WTC11 (cell line): ENCODE data around the gene UCKL1. TPM values are rescaled to one million over a fixed set of nuclear protein-coding genes. Genes with fewer than 3 reads are reported as not detected.

Experiments
- ATAC-seq: fragments of 200-7000 bp; cut with Tn5 transposase; 2 replicates; pipeline ENCODE4 v1.10.0; 2021; ENCODE audit warnings: mild to moderate bottlenecking, moderate library complexity
- CTCF ChIA-PET: fragments of 300-600 bp; sonication (Branson Sonifier 250); formaldehyde crosslinking; loops from one replicate; lab custom pipeline; 2021; ENCODE audit warnings: antibody characterized with exemption; lab: Charles Lee
- POLR2A ChIA-PET: fragments of 350-600 bp; sonication (Branson Sonifier 250); formaldehyde crosslinking; loops from one replicate; lab custom pipeline; 2021; ENCODE audit warnings: antibody characterized with exemption; lab: Charles Lee
- DNase-seq: peaks from one replicate; pipeline ENCODE4 v3.0.0; 2021; ENCODE audit warnings: low spot score
- H3K27ac Mint-ChIP-seq: 2 replicates; pipeline ENCODE4 v1.8.0; 2021; ENCODE audit warnings: mixed read lengths
- H3K27me3 Mint-ChIP-seq: 2 replicates; pipeline ENCODE4 v1.8.0; 2021; ENCODE audit warnings: low read depth, mild to moderate bottlenecking, moderate library complexity, mixed read lengths
- H3K36me3 Mint-ChIP-seq: 2 replicates; pipeline ENCODE4 v1.8.0; 2021; ENCODE audit warnings: mixed read lengths
- H3K4me1 Mint-ChIP-seq: 2 replicates; pipeline ENCODE4 v1.8.0; 2022; ENCODE audit warnings: mixed read lengths
- H3K4me3 Mint-ChIP-seq: 2 replicates; pipeline ENCODE4 v1.8.0; 2021; ENCODE audit warnings: mild to moderate bottlenecking, moderate library complexity, mixed read lengths
- H3K9me3 Mint-ChIP-seq: 2 replicates; pipeline ENCODE4 v1.8.0; 2021; ENCODE audit warnings: mixed read lengths
- AFF4 ChIP-seq: sonication (generic); formaldehyde crosslinking; IDR thresholded peaks from 2 replicates; pipeline ENCODE4 v1.8.1; 2023; ENCODE audit warnings: mild to moderate bottlenecking, missing genetic modification reagents, borderline replicate concordance
- ARID4B ChIP-seq: sonication (generic); formaldehyde crosslinking; IDR thresholded peaks from 2 replicates; pipeline ENCODE4 v1.8.0; 2023; ENCODE audit warnings: missing genetic modification reagents, mild to moderate bottlenecking, borderline replicate concordance
- CREM ChIP-seq: sonication (generic); formaldehyde crosslinking; IDR thresholded peaks from 2 replicates; pipeline ENCODE4 v1.8.1; 2022; ENCODE audit warnings: mild to moderate bottlenecking, missing genetic modification reagents, moderate library complexity
- GABPB1 ChIP-seq: sonication (generic); formaldehyde crosslinking; IDR thresholded peaks from 2 replicates; pipeline ENCODE4 v1.8.1; 2023; ENCODE audit warnings: mild to moderate bottlenecking, missing genetic modification reagents
- KAT7 ChIP-seq: sonication (generic); formaldehyde crosslinking; IDR thresholded peaks from 2 replicates; pipeline ENCODE4 v1.8.1; 2023; ENCODE audit warnings: missing genetic modification reagents, mild to moderate bottlenecking, borderline replicate concordance
- NFE2L1 ChIP-seq: sonication (generic); formaldehyde crosslinking; IDR thresholded peaks from 2 replicates; pipeline ENCODE4 v1.8.1; 2023; ENCODE audit warnings: missing genetic modification reagents
- NR1H2 ChIP-seq: sonication (generic); formaldehyde crosslinking; IDR thresholded peaks from 2 replicates; pipeline ENCODE4 v1.9.0; 2021; ENCODE audit warnings: mild to moderate bottlenecking, moderate library complexity, missing genetic modification reagents
- PRDM15 ChIP-seq: sonication (generic); formaldehyde crosslinking; IDR thresholded peaks from 2 replicates; pipeline ENCODE4 v1.8.0; 2022; ENCODE audit warnings: missing genetic modification reagents
- SMAD3 ChIP-seq: sonication (generic); formaldehyde crosslinking; IDR thresholded peaks from 2 replicates; pipeline ENCODE4 v1.8.0; 2022; ENCODE audit warnings: missing genetic modification reagents, mild to moderate bottlenecking, borderline replicate concordance
- ZBTB21 ChIP-seq: sonication (generic); formaldehyde crosslinking; IDR thresholded peaks from 2 replicates; pipeline ENCODE4 v1.8.1; 2023; ENCODE audit warnings: mild to moderate bottlenecking, missing genetic modification reagents, borderline replicate concordance
- ZNF121 ChIP-seq: sonication (generic); formaldehyde crosslinking; IDR thresholded peaks from 2 replicates; pipeline ENCODE4 v1.8.0; 2023; ENCODE audit warnings: missing genetic modification reagents
- ZNF232 ChIP-seq: sonication (generic); formaldehyde crosslinking; IDR thresholded peaks from 2 replicates; pipeline ENCODE4 v1.8.0; 2022; ENCODE audit warnings: mild to moderate bottlenecking, missing genetic modification reagents
- ZNF671 ChIP-seq: fragments of 250-450 bp; sonication (Bioruptor Pico); IDR thresholded peaks from 2 replicates; pipeline ENCODE4 v1.8.0; 2021; ENCODE audit warnings: mild to moderate bottlenecking
- total RNA-seq: library from RNA; stranded (reverse); gene quantifications from 3 replicates; pipeline ENCODE4 v1.2.3, GENCODE V29; 2021
- TF ChIP-seq, protein P1 (sequence below): sonication (generic); formaldehyde crosslinking; conservative IDR thresholded peaks from 2 replicates; pipeline ENCODE4 v1.8.1; 2023; ENCODE audit warnings: mild to moderate bottlenecking, low read depth, missing genetic modification reagents, moderate library complexity
- TF ChIP-seq, protein P2 (sequence below): sonication (generic); formaldehyde crosslinking; IDR thresholded peaks from 2 replicates; pipeline ENCODE4 v1.8.0; 2022; ENCODE audit warnings: mild to moderate bottlenecking, missing genetic modification reagents
- TF ChIP-seq, protein P3 (sequence below): fragments of 200-600 bp; IDR thresholded peaks from 2 replicates; pipeline ENCODE4 v1.8.0; 2022; ENCODE audit warnings: antibody characterized with exemption

Gene UCKL1
- total RNA-seq, 1 experiment from 2014 or later, result 51.2 TPM

GRCh38 chr20:63974402-63975200 is 18.4 kb upstream of the UCKL1 start (continued):
- TF ChIP-seq AFF4 (CRISPR knock-in tag) (no peak), ZNF232 (no peak), ARID4B (CRISPR knock-in tag) (no peak), NFE2L1 (CRISPR knock-in tag) (no peak), ZNF671 (CRISPR knock-in tag) (no peak), KAT7 (CRISPR knock-in tag) (no peak)
- TF ChIP-seq, protein P1, sequence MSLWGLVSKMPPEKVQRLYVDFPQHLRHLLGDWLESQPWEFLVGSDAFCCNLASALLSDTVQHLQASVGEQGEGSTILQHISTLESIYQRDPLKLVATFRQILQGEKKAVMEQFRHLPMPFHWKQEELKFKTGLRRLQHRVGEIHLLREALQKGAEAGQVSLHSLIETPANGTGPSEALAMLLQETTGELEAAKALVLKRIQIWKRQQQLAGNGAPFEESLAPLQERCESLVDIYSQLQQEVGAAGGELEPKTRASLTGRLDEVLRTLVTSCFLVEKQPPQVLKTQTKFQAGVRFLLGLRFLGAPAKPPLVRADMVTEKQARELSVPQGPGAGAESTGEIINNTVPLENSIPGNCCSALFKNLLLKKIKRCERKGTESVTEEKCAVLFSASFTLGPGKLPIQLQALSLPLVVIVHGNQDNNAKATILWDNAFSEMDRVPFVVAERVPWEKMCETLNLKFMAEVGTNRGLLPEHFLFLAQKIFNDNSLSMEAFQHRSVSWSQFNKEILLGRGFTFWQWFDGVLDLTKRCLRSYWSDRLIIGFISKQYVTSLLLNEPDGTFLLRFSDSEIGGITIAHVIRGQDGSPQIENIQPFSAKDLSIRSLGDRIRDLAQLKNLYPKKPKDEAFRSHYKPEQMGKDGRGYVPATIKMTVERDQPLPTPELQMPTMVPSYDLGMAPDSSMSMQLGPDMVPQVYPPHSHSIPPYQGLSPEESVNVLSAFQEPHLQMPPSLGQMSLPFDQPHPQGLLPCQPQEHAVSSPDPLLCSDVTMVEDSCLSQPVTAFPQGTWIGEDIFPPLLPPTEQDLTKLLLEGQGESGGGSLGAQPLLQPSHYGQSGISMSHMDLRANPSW (CRISPR knock-in tag), result no peak

DNA sequence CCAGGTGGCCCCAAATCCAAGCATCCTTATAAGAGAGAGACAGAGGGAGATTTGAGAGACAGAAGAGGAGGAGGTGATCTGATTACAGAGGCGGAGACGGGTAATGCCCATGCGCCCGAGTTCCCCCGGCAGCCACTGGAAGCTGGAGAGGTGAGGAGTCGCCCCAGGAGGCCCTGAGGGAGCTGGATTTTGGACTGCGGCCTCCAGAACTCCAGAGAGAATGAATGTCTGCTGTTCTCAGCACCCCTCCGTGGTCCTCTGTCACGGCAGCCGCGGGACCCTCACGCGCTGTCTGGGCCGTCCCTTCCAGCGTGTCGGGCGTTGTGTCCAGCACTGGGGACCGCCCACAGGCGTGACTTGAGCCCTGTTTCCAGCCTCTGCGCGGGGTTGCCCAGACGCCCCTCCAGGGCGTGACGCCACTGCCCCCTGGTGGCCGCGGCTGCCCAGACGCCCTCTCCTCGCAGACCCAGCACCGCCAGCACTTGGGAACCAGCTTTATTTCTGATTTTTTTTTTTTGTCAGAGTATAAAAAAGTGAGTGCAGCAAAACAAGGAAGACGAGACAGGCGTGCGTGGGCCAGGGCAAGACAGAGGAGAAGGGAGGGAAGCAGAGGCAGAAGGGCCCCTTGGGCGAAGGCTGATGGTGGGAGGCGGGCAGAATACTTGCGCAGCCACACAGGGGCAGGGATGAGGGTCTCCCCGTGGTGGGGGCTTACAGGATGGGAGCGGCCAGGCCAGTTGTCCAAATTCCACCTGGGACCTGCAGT is 17.6 kb upstream of the UCKL1 start:
- Mint-ChIP-seq H3K36me3 (peaks cover 2% of the 10 kb centered on the region; the same call in 1 of the 2 replicates), H3K4me1 (peaks cover 18% of the 10 kb centered on the region), H3K4me3 (peak overlapping the region; percentile 55), H3K9me3 (no peaks in the 10 kb centered on the region), H3K27ac (no peak overlapping the region), H3K27me3 (peaks cover 34% of the 10 kb centered on the region)
- DNase-seq, result peak; percentile 89
- CTCF ChIA-PET, result interaction anchor here (0.6 to 2.3 kb wide), 59 partner anchors 13 to 1605 kb away, joined by 3 to 54 read pairs (median 5); partner anchors contain the start of genes ARFRP1, C20orf204, PPDPF and PTK6
- POLR2A ChIA-PET, result interaction anchor here (0.6 to 1.0 kb wide), 5 partner anchors 16 to 305 kb away, joined by 3 read pairs; partner anchors contain the start of genes ARFRP1, TPD52L2 and ZGPAT
- ATAC-seq, result peak; percentile 70
- no peak for TF ChIP-seq CREM
- no peak for TF ChIP-seq ZBTB21 (CRISPR knock-in tag)
- TF ChIP-seq SMAD3, result 0 out of 2 replicates have a peak, but pooled peaks have one; percentile 20
- TF ChIP-seq NR1H2 (CRISPR knock-in tag), result no peak
- TF ChIP-seq PRDM15 (CRISPR knock-in tag), result peak; percentile 25; the same call in 1 of the 2 replicates
- TF ChIP-seq, protein P2, sequence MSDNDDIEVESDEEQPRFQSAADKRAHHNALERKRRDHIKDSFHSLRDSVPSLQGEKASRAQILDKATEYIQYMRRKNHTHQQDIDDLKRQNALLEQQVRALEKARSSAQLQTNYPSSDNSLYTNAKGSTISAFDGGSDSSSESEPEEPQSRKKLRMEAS, result peak; percentile 81
- peak; percentile 82 for TF ChIP-seq ZNF121 (CRISPR knock-in tag)
- peak; percentile 56; the same call in 1 of the 2 replicates for TF ChIP-seq GABPB1
- TF ChIP-seq, protein P3, sequence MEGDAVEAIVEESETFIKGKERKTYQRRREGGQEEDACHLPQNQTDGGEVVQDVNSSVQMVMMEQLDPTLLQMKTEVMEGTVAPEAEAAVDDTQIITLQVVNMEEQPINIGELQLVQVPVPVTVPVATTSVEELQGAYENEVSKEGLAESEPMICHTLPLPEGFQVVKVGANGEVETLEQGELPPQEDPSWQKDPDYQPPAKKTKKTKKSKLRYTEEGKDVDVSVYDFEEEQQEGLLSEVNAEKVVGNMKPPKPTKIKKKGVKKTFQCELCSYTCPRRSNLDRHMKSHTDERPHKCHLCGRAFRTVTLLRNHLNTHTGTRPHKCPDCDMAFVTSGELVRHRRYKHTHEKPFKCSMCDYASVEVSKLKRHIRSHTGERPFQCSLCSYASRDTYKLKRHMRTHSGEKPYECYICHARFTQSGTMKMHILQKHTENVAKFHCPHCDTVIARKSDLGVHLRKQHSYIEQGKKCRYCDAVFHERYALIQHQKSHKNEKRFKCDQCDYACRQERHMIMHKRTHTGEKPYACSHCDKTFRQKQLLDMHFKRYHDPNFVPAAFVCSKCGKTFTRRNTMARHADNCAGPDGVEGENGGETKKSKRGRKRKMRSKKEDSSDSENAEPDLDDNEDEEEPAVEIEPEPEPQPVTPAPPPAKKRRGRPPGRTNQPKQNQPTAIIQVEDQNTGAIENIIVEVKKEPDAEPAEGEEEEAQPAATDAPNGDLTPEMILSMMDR, result peak; percentile 98
- no peak for TF ChIP-seq NFE2L1 (CRISPR knock-in tag)
